ENCODE measurements around the gene MTHFD1. TPM values are rescaled to one million over a fixed set of nuclear protein-coding genes. Genes with fewer than 3 reads are reported as not detected.
A peak's percentile ranks its signal among the peaks of the same experiment; 100 is the strongest.

MTHFD1 gene
- total and polyA plus RNA-seq, 9 of the 15 experiments (the other 6 are each of a cell fraction or from before 2014, with no cell fraction given): 66.7 to 158 (median 90.9) TPM

DNA sequence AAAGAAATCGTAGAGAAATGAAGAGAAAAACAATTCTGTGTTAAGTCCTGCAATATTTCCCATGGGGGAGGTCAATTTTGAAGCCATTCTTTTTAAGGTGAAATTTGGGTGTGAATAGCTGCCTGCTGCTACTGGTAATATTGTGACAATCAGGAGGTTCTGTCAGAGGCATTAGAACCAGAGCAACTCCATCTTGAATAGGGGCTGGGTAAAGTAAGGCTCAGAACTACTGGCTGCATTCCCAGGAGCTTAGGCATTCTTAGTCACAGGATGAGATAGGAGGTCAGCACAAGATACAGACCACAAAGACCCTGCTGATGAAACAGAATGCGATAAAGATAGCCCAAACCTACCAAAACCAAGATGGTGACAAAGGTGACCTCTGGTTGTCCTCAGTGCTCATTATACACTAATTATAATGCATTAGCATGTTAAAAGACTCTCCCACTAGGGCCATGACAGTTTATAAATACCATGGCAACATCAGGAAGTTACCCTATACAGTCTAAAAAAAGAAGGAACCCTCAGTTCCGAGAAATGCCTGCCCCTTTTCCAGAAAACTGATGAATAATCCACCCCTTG is 24.8 kb upstream of the MTHFD1 start (continued):
- TF ChIP-seq, protein P1, sequence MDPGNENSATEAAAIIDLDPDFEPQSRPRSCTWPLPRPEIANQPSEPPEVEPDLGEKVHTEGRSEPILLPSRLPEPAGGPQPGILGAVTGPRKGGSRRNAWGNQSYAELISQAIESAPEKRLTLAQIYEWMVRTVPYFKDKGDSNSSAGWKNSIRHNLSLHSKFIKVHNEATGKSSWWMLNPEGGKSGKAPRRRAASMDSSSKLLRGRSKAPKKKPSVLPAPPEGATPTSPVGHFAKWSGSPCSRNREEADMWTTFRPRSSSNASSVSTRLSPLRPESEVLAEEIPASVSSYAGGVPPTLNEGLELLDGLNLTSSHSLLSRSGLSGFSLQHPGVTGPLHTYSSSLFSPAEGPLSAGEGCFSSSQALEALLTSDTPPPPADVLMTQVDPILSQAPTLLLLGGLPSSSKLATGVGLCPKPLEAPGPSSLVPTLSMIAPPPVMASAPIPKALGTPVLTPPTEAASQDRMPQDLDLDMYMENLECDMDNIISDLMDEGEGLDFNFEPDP (CRISPR knock-in tag; IDR thresholded peaks at IDR 0.05): peak; percentile 98
- TF ChIP-seq ZNF644 (tag; IDR thresholded peaks at IDR 0.05; ENCODE audit: low read depth) (peak; percentile 100), ZNF584 (CRISPR knock-in tag; IDR thresholded peaks at IDR 0.05; ENCODE audit: low read depth) (peak; percentile 100), CBFB (CRISPR knock-in tag; IDR thresholded peaks at IDR 0.05) (no peak), SIN3B (IDR thresholded peaks at IDR 0.05; ENCODE audit: low read depth) (no peak), ZNF512 (tag; IDR thresholded peaks at IDR 0.05) (peak; percentile 5; the same call in 1 of the 2 replicates), TRIM28 (IDR thresholded peaks at IDR 0.05) (no peak), RBM15 (IDR thresholded peaks at IDR 0.05; ENCODE audit: insufficient read depth, low read length) (no peak), ZKSCAN3 (CRISPR knock-in tag; IDR thresholded peaks at IDR 0.05) (peak; percentile 92), NFXL1 (CRISPR knock-in tag; IDR thresholded peaks at IDR 0.05) (peak; percentile 98), POLR3A (IDR thresholded peaks at IDR 0.05; ENCODE audit: borderline replicate concordance, extremely low read depth, insufficient read depth, insufficient read length) (no peak), KHSRP (IDR thresholded peaks at IDR 0.05) (no peak), ZNF696 (CRISPR knock-in tag; conservative IDR thresholded peaks at IDR 0.05) (peak; percentile 89), SETDB1 (IDR thresholded peaks at IDR 0.05; ENCODE audit: low read length) (no peak), ZNF766 (CRISPR knock-in tag; conservative IDR thresholded peaks at IDR 0.05) (peak; percentile 100), MYBL2 (IDR thresholded peaks at IDR 0.05; ENCODE audit: low read depth) (no peak), MYBL2 (CRISPR knock-in tag; IDR thresholded peaks at IDR 0.05; ENCODE audit: borderline replicate concordance) (no peak), RAD51 (IDR thresholded peaks at IDR 0.05; ENCODE audit: borderline replicate concordance, low read depth) (no peak)
- TF ChIP-seq, protein P2, sequence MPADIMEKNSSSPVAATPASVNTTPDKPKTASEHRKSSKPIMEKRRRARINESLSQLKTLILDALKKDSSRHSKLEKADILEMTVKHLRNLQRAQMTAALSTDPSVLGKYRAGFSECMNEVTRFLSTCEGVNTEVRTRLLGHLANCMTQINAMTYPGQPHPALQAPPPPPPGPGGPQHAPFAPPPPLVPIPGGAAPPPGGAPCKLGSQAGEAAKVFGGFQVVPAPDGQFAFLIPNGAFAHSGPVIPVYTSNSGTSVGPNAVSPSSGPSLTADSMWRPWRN (IDR thresholded peaks at IDR 0.05; ENCODE audit: low read depth): no peak
- TF ChIP-seq, protein P3, sequence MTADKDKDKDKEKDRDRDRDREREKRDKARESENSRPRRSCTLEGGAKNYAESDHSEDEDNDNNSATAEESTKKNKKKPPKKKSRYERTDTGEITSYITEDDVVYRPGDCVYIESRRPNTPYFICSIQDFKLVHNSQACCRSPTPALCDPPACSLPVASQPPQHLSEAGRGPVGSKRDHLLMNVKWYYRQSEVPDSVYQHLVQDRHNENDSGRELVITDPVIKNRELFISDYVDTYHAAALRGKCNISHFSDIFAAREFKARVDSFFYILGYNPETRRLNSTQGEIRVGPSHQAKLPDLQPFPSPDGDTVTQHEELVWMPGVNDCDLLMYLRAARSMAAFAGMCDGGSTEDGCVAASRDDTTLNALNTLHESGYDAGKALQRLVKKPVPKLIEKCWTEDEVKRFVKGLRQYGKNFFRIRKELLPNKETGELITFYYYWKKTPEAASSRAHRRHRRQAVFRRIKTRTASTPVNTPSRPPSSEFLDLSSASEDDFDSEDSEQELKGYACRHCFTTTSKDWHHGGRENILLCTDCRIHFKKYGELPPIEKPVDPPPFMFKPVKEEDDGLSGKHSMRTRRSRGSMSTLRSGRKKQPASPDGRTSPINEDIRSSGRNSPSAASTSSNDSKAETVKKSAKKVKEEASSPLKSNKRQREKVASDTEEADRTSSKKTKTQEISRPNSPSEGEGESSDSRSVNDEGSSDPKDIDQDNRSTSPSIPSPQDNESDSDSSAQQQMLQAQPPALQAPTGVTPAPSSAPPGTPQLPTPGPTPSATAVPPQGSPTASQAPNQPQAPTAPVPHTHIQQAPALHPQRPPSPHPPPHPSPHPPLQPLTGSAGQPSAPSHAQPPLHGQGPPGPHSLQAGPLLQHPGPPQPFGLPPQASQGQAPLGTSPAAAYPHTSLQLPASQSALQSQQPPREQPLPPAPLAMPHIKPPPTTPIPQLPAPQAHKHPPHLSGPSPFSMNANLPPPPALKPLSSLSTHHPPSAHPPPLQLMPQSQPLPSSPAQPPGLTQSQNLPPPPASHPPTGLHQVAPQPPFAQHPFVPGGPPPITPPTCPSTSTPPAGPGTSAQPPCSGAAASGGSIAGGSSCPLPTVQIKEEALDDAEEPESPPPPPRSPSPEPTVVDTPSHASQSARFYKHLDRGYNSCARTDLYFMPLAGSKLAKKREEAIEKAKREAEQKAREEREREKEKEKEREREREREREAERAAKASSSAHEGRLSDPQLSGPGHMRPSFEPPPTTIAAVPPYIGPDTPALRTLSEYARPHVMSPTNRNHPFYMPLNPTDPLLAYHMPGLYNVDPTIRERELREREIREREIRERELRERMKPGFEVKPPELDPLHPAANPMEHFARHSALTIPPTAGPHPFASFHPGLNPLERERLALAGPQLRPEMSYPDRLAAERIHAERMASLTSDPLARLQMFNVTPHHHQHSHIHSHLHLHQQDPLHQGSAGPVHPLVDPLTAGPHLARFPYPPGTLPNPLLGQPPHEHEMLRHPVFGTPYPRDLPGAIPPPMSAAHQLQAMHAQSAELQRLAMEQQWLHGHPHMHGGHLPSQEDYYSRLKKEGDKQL (CRISPR knock-in tag; IDR thresholded peaks at IDR 0.05; ENCODE audit: borderline replicate concordance): no peak
